MM.1S (cell line): ENCODE results near the gene ZNRF3.

Source experiments
- EZH2phosphoT487 ChIP-seq: fragments of 300-600 bp; sonication (generic); IDR thresholded peaks from 2 replicates; pipeline ENCODE4 v1.6.1; 2018; ENCODE audit warnings: antibody characterized with exemption, low read length
- TF ChIP-seq, protein P1 (sequence below): fragments of 300-600 bp; sonication (generic); IDR thresholded peaks from 2 replicates; pipeline ENCODE4 v1.5.1; 2016; ENCODE audit warnings: antibody characterized with exemption, low read length, mixed read lengths

DNA sequence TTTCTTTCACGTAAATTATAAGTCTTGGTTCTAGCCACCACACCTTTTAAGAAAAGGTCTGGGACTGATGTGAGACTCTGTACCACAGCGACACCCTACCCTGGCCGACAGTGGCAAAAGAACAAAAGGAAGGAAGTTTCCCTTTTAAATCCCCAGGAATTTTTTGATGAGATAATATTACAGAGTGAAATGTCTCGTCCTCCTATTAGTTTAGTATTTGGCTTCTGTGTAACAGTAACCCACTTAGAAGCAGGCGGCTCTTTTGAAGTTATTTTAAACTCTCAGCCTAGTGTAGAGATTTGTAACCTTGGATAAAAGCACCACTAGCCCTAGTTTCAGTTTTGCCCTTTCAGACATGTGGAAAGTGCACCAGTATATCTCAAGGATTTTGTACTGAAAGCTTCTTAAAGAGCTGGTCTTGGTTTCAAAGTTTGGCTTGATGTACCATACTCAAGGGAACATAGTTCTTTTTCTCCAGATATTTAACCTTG is 94.2 kb downstream of the ZNRF3 start:
- TF ChIP-seq, protein P1, sequence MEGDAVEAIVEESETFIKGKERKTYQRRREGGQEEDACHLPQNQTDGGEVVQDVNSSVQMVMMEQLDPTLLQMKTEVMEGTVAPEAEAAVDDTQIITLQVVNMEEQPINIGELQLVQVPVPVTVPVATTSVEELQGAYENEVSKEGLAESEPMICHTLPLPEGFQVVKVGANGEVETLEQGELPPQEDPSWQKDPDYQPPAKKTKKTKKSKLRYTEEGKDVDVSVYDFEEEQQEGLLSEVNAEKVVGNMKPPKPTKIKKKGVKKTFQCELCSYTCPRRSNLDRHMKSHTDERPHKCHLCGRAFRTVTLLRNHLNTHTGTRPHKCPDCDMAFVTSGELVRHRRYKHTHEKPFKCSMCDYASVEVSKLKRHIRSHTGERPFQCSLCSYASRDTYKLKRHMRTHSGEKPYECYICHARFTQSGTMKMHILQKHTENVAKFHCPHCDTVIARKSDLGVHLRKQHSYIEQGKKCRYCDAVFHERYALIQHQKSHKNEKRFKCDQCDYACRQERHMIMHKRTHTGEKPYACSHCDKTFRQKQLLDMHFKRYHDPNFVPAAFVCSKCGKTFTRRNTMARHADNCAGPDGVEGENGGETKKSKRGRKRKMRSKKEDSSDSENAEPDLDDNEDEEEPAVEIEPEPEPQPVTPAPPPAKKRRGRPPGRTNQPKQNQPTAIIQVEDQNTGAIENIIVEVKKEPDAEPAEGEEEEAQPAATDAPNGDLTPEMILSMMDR, result no peak
- no peak for TF ChIP-seq EZH2phosphoT487
